Osteoblast (primary cell): Measurements from ENCODE around the gene EDN2. TPM values are rescaled to one million over a fixed set of nuclear protein-coding genes. Genes with fewer than 3 reads are reported as not detected.

ENCODE experiments used
- DNase-seq: peaks from one replicate; pipeline ENCODE4 v3.0.0; 2011; ENCODE audit warnings: low spot score, mixed read lengths; ENCODE audit not compliant: insufficient read length; ENCODE audit errors: missing footprints
- H2AFZ ChIP-seq: 2 replicates; pipeline ENCODE4 v1.6.0; 2011; ENCODE audit warnings: mild to moderate bottlenecking, low read length
- H3K27ac ChIP-seq: 2 replicates; pipeline ENCODE4 v1.5.1; 2011; ENCODE audit warnings: mild to moderate bottlenecking, low read depth, low read length, moderate library complexity
- H3K27me3 ChIP-seq: 2 replicates; pipeline ENCODE4 v1.6.0; 2012; ENCODE audit warnings: mild to moderate bottlenecking, control low read depth, inconsistent platforms, low read length, moderate library complexity; ENCODE audit not compliant: insufficient read depth
- H3K36me3 ChIP-seq: 2 replicates; pipeline ENCODE4 v1.5.1; 2011; ENCODE audit warnings: mild to moderate bottlenecking, low read length, control low read depth, moderate library complexity; ENCODE audit not compliant: insufficient read depth
- H3K4me1 ChIP-seq: 2 replicates; pipeline ENCODE4 v1.5.1; 2011; ENCODE audit warnings: mild to moderate bottlenecking, low read length, control low read depth, moderate library complexity; ENCODE audit not compliant: insufficient read depth
- H3K4me2 ChIP-seq: 2 replicates; pipeline ENCODE4 v1.6.0; 2011; ENCODE audit warnings: mild to moderate bottlenecking, low read length; ENCODE audit not compliant: insufficient read depth
- H3K4me3 ChIP-seq: fragments of 200-600 bp; sonication (generic); 3 replicates; pipeline ENCODE4 v1.5.1; 2012; ENCODE audit warnings: mild to moderate bottlenecking, low read length, inconsistent platforms; ENCODE audit not compliant: insufficient read depth
- H3K79me2 ChIP-seq: 2 replicates; pipeline ENCODE4 v1.6.0; 2012; ENCODE audit warnings: mild to moderate bottlenecking, low read length, control low read depth, inconsistent platforms; ENCODE audit not compliant: insufficient read depth
- H3K9me3 ChIP-seq: 2 replicates; pipeline ENCODE4 v1.5.1; 2011; ENCODE audit warnings: low read depth, low read length, control low read depth
- H4K20me1 ChIP-seq: 2 replicates; pipeline ENCODE4 v1.6.0; 2012; ENCODE audit warnings: mild to moderate bottlenecking, low read length, control low read depth; ENCODE audit not compliant: insufficient read depth
- total RNA-seq: library from RNA; depleted of rRNA; stranded (reverse); fragments of >200 nt; gene quantifications from 2 replicates; pipeline ENCODE4 v1.2.3, GENCODE V29; 2012
- TF ChIP-seq, protein P1 (sequence below): IDR thresholded peaks from 2 replicates; pipeline ENCODE4 v1.5.1; 2011; ENCODE audit warnings: mild to moderate bottlenecking, low read depth, low read length, moderate library complexity; ENCODE audit errors: extremely low read depth

The EDN2 gene
- total RNA-seq, 1 donor = not detected

DNA sequence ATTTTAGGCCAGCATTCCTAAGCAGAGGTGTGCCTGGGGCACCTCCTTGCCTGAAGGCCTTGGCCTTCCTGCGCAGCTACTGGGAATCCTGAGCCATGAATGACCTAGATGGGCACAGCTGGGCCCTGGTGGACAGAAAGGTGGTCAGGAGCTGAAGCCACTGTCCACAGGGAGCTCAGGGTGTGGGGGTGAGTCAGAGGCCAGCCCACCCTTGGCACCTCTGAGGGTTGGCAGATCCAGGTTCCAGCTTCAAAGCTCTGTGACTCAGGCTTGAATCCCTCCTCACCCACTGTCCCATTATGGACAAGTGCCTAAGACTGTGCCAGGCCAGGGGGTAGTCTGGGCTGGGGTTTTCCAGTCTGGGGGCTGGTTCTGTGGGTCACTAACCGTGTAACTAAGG is 6.4 kb upstream of the EDN2 start:
- Histone ChIP-seq H3K79me2 (no peaks in the 10 kb centered on the region), H2AFZ (no peak overlapping the region), H3K4me1 (peaks cover 16% of the 10 kb centered on the region), H3K4me2 (no peak overlapping the region), H3K27ac (no peak overlapping the region), H3K36me3 (no peaks in the 10 kb centered on the region), H4K20me1 (peaks cover 3% of the 10 kb centered on the region), H3K27me3 (no peaks in the 10 kb centered on the region), H3K9me3 (no peaks in the 10 kb centered on the region), H3K4me3 (no peak overlapping the region)
- DNase-seq = no peak
- TF ChIP-seq, protein P1, sequence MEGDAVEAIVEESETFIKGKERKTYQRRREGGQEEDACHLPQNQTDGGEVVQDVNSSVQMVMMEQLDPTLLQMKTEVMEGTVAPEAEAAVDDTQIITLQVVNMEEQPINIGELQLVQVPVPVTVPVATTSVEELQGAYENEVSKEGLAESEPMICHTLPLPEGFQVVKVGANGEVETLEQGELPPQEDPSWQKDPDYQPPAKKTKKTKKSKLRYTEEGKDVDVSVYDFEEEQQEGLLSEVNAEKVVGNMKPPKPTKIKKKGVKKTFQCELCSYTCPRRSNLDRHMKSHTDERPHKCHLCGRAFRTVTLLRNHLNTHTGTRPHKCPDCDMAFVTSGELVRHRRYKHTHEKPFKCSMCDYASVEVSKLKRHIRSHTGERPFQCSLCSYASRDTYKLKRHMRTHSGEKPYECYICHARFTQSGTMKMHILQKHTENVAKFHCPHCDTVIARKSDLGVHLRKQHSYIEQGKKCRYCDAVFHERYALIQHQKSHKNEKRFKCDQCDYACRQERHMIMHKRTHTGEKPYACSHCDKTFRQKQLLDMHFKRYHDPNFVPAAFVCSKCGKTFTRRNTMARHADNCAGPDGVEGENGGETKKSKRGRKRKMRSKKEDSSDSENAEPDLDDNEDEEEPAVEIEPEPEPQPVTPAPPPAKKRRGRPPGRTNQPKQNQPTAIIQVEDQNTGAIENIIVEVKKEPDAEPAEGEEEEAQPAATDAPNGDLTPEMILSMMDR = no peak

DNA sequence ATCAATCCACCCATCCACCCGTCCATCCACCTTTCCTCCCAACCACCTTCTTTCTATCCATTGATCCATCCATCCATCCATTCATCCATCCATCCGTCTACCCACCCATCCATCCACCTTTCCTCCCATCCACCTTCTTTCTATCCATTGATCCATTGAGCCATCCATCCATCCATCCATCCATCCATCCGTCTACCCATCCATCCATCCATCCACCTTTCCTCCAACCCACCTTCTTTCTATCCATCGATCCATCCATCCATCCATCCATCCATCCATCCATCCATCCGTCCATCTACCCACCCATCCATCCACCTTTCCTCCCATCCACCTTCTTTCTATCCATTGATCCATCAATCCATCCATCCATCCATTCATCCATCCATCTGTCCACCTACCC is 5.1 kb upstream of the EDN2 start:
- Histone ChIP-seq H3K9me3 (no peaks in the 10 kb centered on the region), H3K4me3 (no peak overlapping the region), H2AFZ (no peak overlapping the region), H3K4me1 (peaks cover 19% of the 10 kb centered on the region), H4K20me1 (peaks cover 3% of the 10 kb centered on the region), H3K27ac (no peak overlapping the region), H3K4me2 (no peak overlapping the region), H3K79me2 (no peaks in the 10 kb centered on the region), H3K27me3 (no peaks in the 10 kb centered on the region), H3K36me3 (no peaks in the 10 kb centered on the region)
- TF ChIP-seq, protein P1 = no peak
- DNase-seq = no peak

GRCh38 chr1:41488040-41488951 is 3.8 kb upstream of the EDN2 start:
- TF ChIP-seq, protein P1 = no peak
- H3K9me3 ChIP-seq = no peaks in the 10 kb centered on the region
- no peaks in the 10 kb centered on the region for H3K36me3 ChIP-seq
- peaks cover 19% of the 10 kb centered on the region for H3K4me1 ChIP-seq
- peaks cover 3% of the 10 kb centered on the region for H4K20me1 ChIP-seq
- H3K4me2 ChIP-seq = no peak overlapping the region
- H3K27me3 ChIP-seq = no peaks in the 10 kb centered on the region
- no peak overlapping the region for H3K4me3 ChIP-seq
- DNase-seq = no peak
- no peak overlapping the region for H3K27ac ChIP-seq
- no peak overlapping the region for H2AFZ ChIP-seq
- no peaks in the 10 kb centered on the region for H3K79me2 ChIP-seq

- no peak overlapping the region for H3K27ac ChIP-seq
- H4K20me1 ChIP-seq = peaks cover 3% of the 10 kb centered on the region
- no peaks in the 10 kb centered on the region for H3K79me2 ChIP-seq
- no peaks in the 10 kb centered on the region for H3K27me3 ChIP-seq
- no peak overlapping the region for H3K4me2 ChIP-seq
- TF ChIP-seq, protein P1 = no peak
- no peak overlapping the region for H2AFZ ChIP-seq
- H3K9me3 ChIP-seq = no peaks in the 10 kb centered on the region
- no peaks in the 10 kb centered on the region for H3K36me3 ChIP-seq
- no peak overlapping the region for H3K4me3 ChIP-seq
- DNase-seq = no peak
- H3K4me1 ChIP-seq = peaks cover 13% of the 10 kb centered on the region
Measured at GRCh38 chr1:41487126-41488039, 2.9 kb upstream of the EDN2 start.
